Measurements from ENCODE around the gene MYO7B.
A peak's percentile ranks its signal among the peaks of the same experiment; 100 is the strongest.

MYO7B gene

DNA sequence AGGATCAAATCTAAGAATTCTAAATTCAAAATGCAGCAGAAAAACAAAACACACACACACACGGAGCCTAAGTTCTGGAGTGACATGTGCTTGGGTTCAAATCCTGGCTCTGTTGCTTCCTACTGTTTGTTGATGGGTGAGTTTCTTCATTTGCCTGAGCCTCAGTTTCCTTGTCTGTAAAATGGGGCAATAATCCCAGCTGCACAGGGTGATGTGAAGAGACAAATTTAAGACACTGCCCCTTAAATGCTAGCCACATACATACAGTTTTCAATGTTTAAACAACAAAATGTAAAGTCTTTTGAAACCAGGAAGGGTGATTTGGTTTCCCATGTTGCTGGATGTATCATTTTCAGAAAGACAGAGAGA lies 109.5 kb downstream of the MYO7B start:
- DNase-seq (ENCODE audit: low spot score): no peak
- Histone ChIP-seq H3K4me2 (ENCODE audit: insufficient read depth, low read length, poor library complexity, severe bottlenecking) (no peak overlapping the region), H3K4me1 (ENCODE audit: control insufficient read depth in 2 of 2, insufficient read depth in 1 of 2, low read depth in 1 of 2, low read length in 2 of 2) (peaks cover 12 to 16% of the 10 kb centered on the region in 2 donors), H3K18ac (ENCODE audit: low read length) (no peak overlapping the region), H3K9ac (ENCODE audit: low read depth, low read length, poor library complexity) (no peak overlapping the region), H3K14ac (ENCODE audit: low read length) (no peak overlapping the region), H2AFZ (ENCODE audit: low read length) (peak overlapping the region; percentile 83), H2BK5ac (ENCODE audit: low read length) (no peak overlapping the region), H3K23ac (ENCODE audit: low read depth, low read length, poor library complexity) (no peak overlapping the region), H2BK12ac (ENCODE audit: low read length) (no peak overlapping the region), H3K27me3 (ENCODE audit: control insufficient read depth in 3 of 3, insufficient read depth in 3 of 3, low read depth in 1 of 3, low read length in 3 of 3) (peaks cover 0 to 2% (median 0%) of the 10 kb centered on the region in 3 experiments), H3K9me3 (replicated peaks in 1 of 2; ENCODE audit: control insufficient read depth in 2 of 2, insufficient read depth in 1 of 2, low read depth in 1 of 2, low read length in 2 of 2) (no peaks in the 10 kb centered on the region), H2AK5ac (ENCODE audit: low read depth, low read length) (no peak overlapping the region), H3K4me3 (ENCODE audit: low read length in 2 of 2) (no peak overlapping the region), H4K91ac (ENCODE audit: low read depth, low read length, poor library complexity) (no peak overlapping the region), H3K36me3 (replicated peaks in 1 of 2; ENCODE audit: control insufficient read depth in 2 of 2, insufficient read depth in 2 of 2, low read length in 2 of 2) (no peaks in the 10 kb centered on the region), H3K27ac (replicated peaks; ENCODE audit: low read length) (no peak overlapping the region), H2BK120ac (ENCODE audit: low read depth, low read length) (no peak overlapping the region), H3K79me1 (ENCODE audit: low read depth, low read length) (no peaks in the 10 kb centered on the region), H3K4ac (ENCODE audit: low read length) (no peak overlapping the region), H4K8ac (ENCODE audit: low read depth, low read length) (no peak overlapping the region), H2BK15ac (ENCODE audit: low read length) (no peak overlapping the region)
- no CpG with 5 or more reads among the region's 1 CpG for WGBS, 2 donors (ENCODE audit: extremely low coverage in 2 of 2, insufficient read length in 2 of 2, insufficient replicate concordance in 1 of 2)

DNA sequence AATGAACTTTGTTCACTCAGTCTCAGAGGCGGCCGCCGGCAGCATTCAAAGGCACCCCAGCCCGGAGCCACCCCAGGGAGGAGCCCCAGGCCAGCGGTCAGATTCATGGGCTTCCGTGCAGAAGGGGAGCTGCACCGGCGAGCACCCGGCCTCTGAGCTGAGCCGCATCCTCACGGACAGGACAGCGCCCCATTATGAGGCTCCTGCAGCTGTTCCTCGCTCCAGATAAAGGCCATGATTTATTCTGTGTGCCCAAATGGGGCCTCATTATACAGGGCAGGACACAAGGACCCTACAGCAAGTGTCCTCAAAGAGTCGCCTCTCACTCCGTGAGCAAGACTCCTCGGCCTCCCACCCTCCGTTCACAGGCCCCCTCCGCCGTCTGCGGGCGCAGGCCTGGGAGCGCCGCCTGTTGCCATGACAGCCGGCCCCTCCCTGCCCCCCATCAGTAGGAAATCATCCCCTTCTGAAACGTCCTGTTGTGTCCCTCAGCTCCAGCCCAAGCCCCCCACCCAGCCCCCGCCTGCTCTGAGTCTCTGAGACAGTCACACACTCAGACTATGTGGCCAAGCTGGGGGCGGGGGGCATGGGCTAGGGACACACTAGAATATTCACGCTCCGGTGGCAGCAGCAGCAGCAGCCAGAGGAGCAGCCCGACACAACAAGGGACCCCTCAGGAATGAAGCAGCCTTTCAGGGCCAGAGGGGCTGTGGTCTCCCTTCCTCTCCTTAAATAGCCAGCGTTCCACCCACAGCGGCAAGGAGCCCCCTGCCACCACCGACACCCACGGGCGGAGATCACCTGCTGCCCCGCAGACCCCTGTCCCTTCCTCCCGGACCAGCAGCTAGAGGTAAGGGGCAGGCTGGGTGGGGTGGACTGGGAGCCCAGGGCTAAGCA lies 110.2 kb downstream of the MYO7B start, which contains the start of gene GPR17:
Gene GPR17, plus strand, starts transcription at position 759 of the 897 bp plus-strand sequence. CDS start 4,583 bp downstream, outside the sequence.
- Histone ChIP-seq H3K27ac (replicated peaks; ENCODE audit: low read length) (no peak within 1 kb of the TSS), H4K91ac (ENCODE audit: low read depth, low read length, poor library complexity) (no peak within 1 kb of the TSS), H2BK15ac (ENCODE audit: low read length) (peak within 1 kb of the TSS; percentile 97), H3K4me1 (ENCODE audit: control insufficient read depth in 2 of 2, insufficient read depth in 1 of 2, low read depth in 1 of 2, low read length in 2 of 2) (peaks cover 12 to 16% of the 10 kb centered on the region in 2 donors), H3K9ac (ENCODE audit: low read depth, low read length, poor library complexity) (peak within 1 kb of the TSS; percentile 67), H3K9me3 (replicated peaks in 1 of 2; ENCODE audit: control insufficient read depth in 2 of 2, insufficient read depth in 1 of 2, low read depth in 1 of 2, low read length in 2 of 2) (no peaks in the 10 kb centered on the region), H2AFZ (ENCODE audit: low read length) (peak within 1 kb of the TSS; percentile 83), H3K4me3 (ENCODE audit: low read length in 2 of 2) (peak within 1 kb of the TSS in 1 of 2 donors; percentile 18), H3K27me3 (ENCODE audit: control insufficient read depth in 3 of 3, insufficient read depth in 3 of 3, low read depth in 1 of 3, low read length in 3 of 3) (peaks cover 0 to 2% (median 0%) of the 10 kb centered on the region in 3 experiments), H3K23ac (ENCODE audit: low read depth, low read length, poor library complexity) (peak within 1 kb of the TSS; percentile 81), H3K14ac (ENCODE audit: low read length) (no peak within 1 kb of the TSS), H2BK5ac (ENCODE audit: low read length) (peak within 1 kb of the TSS; percentile 58), H2BK120ac (ENCODE audit: low read depth, low read length) (peak within 1 kb of the TSS; percentile 68), H3K36me3 (replicated peaks in 1 of 2; ENCODE audit: control insufficient read depth in 2 of 2, insufficient read depth in 2 of 2, low read length in 2 of 2) (no peaks in the 10 kb centered on the region), H3K79me1 (ENCODE audit: low read depth, low read length) (no peaks in the 10 kb centered on the region), H3K4ac (ENCODE audit: low read length) (no peak within 1 kb of the TSS), H4K8ac (ENCODE audit: low read depth, low read length) (peak within 1 kb of the TSS; percentile 31), H2AK5ac (ENCODE audit: low read depth, low read length) (peak within 1 kb of the TSS; percentile 94), H3K18ac (ENCODE audit: low read length) (peak within 1 kb of the TSS; percentile 89), H3K4me2 (ENCODE audit: insufficient read depth, low read length, poor library complexity, severe bottlenecking) (no peak within 1 kb of the TSS), H2BK12ac (ENCODE audit: low read length) (peak within 1 kb of the TSS; percentile 93)
- no CpG with 5 or more reads among the region's 37 CpGs for WGBS, 2 donors (ENCODE audit: extremely low coverage in 2 of 2, insufficient read length in 2 of 2, insufficient replicate concordance in 1 of 2)
- DNase-seq (ENCODE audit: low spot score): no peak

- Histone ChIP-seq H3K27ac (replicated peaks; ENCODE audit: low read length) (no peak overlapping the region), H2BK120ac (ENCODE audit: low read depth, low read length) (peak overlapping the region; percentile 68), H3K27me3 (ENCODE audit: control insufficient read depth in 3 of 3, insufficient read depth in 3 of 3, low read depth in 1 of 3, low read length in 3 of 3) (peaks cover 0 to 2% (median 0%) of the 10 kb centered on the region in 3 experiments), H3K4me1 (ENCODE audit: control insufficient read depth in 2 of 2, insufficient read depth in 1 of 2, low read depth in 1 of 2, low read length in 2 of 2) (peaks cover 12 to 16% of the 10 kb centered on the region in 2 donors), H4K8ac (ENCODE audit: low read depth, low read length) (no peak overlapping the region), H3K14ac (ENCODE audit: low read length) (no peak overlapping the region), H2BK15ac (ENCODE audit: low read length) (peak overlapping the region; percentile 97), H3K79me1 (ENCODE audit: low read depth, low read length) (no peaks in the 10 kb centered on the region), H2BK12ac (ENCODE audit: low read length) (peak overlapping the region; percentile 93), H3K9me3 (replicated peaks in 1 of 2; ENCODE audit: control insufficient read depth in 2 of 2, insufficient read depth in 1 of 2, low read depth in 1 of 2, low read length in 2 of 2) (peaks cover 0 to 2% of the 10 kb centered on the region in 2 donors), H2BK5ac (ENCODE audit: low read length) (peak overlapping the region; percentile 58), H2AFZ (ENCODE audit: low read length) (peak overlapping the region; percentile 83), H4K91ac (ENCODE audit: low read depth, low read length, poor library complexity) (no peak overlapping the region), H2AK5ac (ENCODE audit: low read depth, low read length) (peak overlapping the region; percentile 94), H3K36me3 (replicated peaks in 1 of 2; ENCODE audit: control insufficient read depth in 2 of 2, insufficient read depth in 2 of 2, low read length in 2 of 2) (no peaks in the 10 kb centered on the region), H3K4ac (ENCODE audit: low read length) (no peak overlapping the region), H3K4me3 (ENCODE audit: low read length in 2 of 2) (no peak overlapping the region), H3K18ac (ENCODE audit: low read length) (peak overlapping the region; percentile 78), H3K9ac (ENCODE audit: low read depth, low read length, poor library complexity) (no peak overlapping the region), H3K4me2 (ENCODE audit: insufficient read depth, low read length, poor library complexity, severe bottlenecking) (no peak overlapping the region), H3K23ac (ENCODE audit: low read depth, low read length, poor library complexity) (peak overlapping the region; percentile 81)
- no CpG with 5 or more reads among the region's 24 CpGs for WGBS, 2 donors (ENCODE audit: extremely low coverage in 2 of 2, insufficient read length in 2 of 2, insufficient replicate concordance in 1 of 2)
- DNase-seq (ENCODE audit: low spot score): no peak
These were observed 111.2 kb downstream of the MYO7B start for GRCh38 chr2:127646487-127647241.
